ENCODE results near the gene RABL2B. TPM values are rescaled to one million over a fixed set of nuclear protein-coding genes. Genes with fewer than 3 reads are reported as not detected.

The RABL2B gene
- total RNA-seq, 1 donor = 18.0 TPM

GRCh38 chr22:50724616-50725015 lies 58.8 kb downstream of the RABL2B start:
- no peak for TF ChIP-seq CTCF (IDR thresholded peaks at IDR 0.05; ENCODE audit: insufficient read depth, low read length)
- H3K4me3 ChIP-seq (ENCODE audit: low read depth, low read length) = no peak overlapping the region
- DNase-seq (ENCODE audit: low read depth) = no peak

- DNase-seq (ENCODE audit: low read depth) = no peak
- no peak overlapping the region for H3K4me3 ChIP-seq (ENCODE audit: low read depth, low read length)
- no peak for TF ChIP-seq CTCF (IDR thresholded peaks at IDR 0.05; ENCODE audit: insufficient read depth, low read length)
These were observed 59.4 kb downstream of the RABL2B start for GRCh38 chr22:50723991-50724390.

GRCh38 chr22:50722716-50723428 lies 60.6 kb downstream of the RABL2B start:
- DNase-seq (ENCODE audit: low read depth) = no peak
- no peak for TF ChIP-seq CTCF (IDR thresholded peaks at IDR 0.05; ENCODE audit: insufficient read depth, low read length)

GRCh38 chr22:50722048-50722701 lies 61.3 kb downstream of the RABL2B start:
- no peak overlapping the region for H3K4me3 ChIP-seq (ENCODE audit: low read depth, low read length)
- DNase-seq (ENCODE audit: low read depth) = no peak
- no peak for TF ChIP-seq CTCF (IDR thresholded peaks at IDR 0.05; ENCODE audit: insufficient read depth, low read length)

More at GRCh38 chr22:50722716-50723428, 60.6 kb downstream of the RABL2B start:
- H3K4me3 ChIP-seq (ENCODE audit: low read depth, low read length) = no peak overlapping the region

GRCh38 chr22:50721257-50721844 lies 62.1 kb downstream of the RABL2B start:
- H3K4me3 ChIP-seq (ENCODE audit: low read depth, low read length) = no peak overlapping the region
- no peak for TF ChIP-seq CTCF (IDR thresholded peaks at IDR 0.05; ENCODE audit: insufficient read depth, low read length)
- DNase-seq (ENCODE audit: low read depth) = no peak

- DNase-seq (ENCODE audit: low read depth) = no peak
- no peak for TF ChIP-seq CTCF (IDR thresholded peaks at IDR 0.05; ENCODE audit: insufficient read depth, low read length)
- no peak overlapping the region for H3K4me3 ChIP-seq (ENCODE audit: low read depth, low read length)
These were observed 62.9 kb downstream of the RABL2B start for GRCh38 chr22:50720301-50721256.
